ENCODE measurements around the gene ANGPTL7. TPM values are rescaled to one million over a fixed set of nuclear protein-coding genes. Genes with fewer than 3 reads are reported as not detected.

The ANGPTL7 gene
- total RNA-seq, 4 donors from 2014 or later, result 1.3 TPM; not detected in 3

- Histone ChIP-seq H3K4me3 (no peak overlapping the region), H3K27ac (no peak overlapping the region), H3K9me3 (no peaks in the 10 kb centered on the region), H3K36me3 (peaks cover 0 to 70% (median 0%) of the 10 kb centered on the region in 3 donors), H3K27me3 (no peaks in the 10 kb centered on the region), H3K4me1 (no peaks in the 10 kb centered on the region)
- TF ChIP-seq POLR2A (IDR thresholded peaks at IDR 0.05) (no peak), CTCF (IDR thresholded peaks at IDR 0.05) (no peak)
- DNase-seq, result no peak
These were observed 43.4 kb upstream of the ANGPTL7 start for GRCh38 chr1:11145741-11146140.

GRCh38 chr1:11147197-11147770 lies 41.9 kb upstream of the ANGPTL7 start:
- H3K36me3 ChIP-seq, result peaks cover 0 to 82% (median 0%) of the 10 kb centered on the region in 3 donors

GRCh38 chr1:11150326-11150725 lies 38.8 kb upstream of the ANGPTL7 start:
- no peaks in the 10 kb centered on the region for H3K9me3 ChIP-seq
- no peaks in the 10 kb centered on the region for H3K27me3 ChIP-seq
- no peak overlapping the region for H3K27ac ChIP-seq
- TF ChIP-seq POLR2A (IDR thresholded peaks at IDR 0.05), result no peak
- no peak for TF ChIP-seq CTCF (IDR thresholded peaks at IDR 0.05)
- H3K4me1 ChIP-seq, result no peaks in the 10 kb centered on the region
- H3K36me3 ChIP-seq, result peaks cover 0 to 82% (median 0%) of the 10 kb centered on the region in 3 donors
- no peak overlapping the region for H3K4me3 ChIP-seq
- DNase-seq, result no peak

More at GRCh38 chr1:11147197-11147770, 41.9 kb upstream of the ANGPTL7 start:
- TF ChIP-seq CTCF (IDR thresholded peaks at IDR 0.05), result no peak
- TF ChIP-seq POLR2A (IDR thresholded peaks at IDR 0.05), result no peak
- Histone ChIP-seq H3K4me1 (no peaks in the 10 kb centered on the region), H3K4me3 (no peak overlapping the region), H3K9me3 (no peaks in the 10 kb centered on the region), H3K27ac (no peak overlapping the region), H3K27me3 (no peaks in the 10 kb centered on the region)
- no peak for DNase-seq

- Histone ChIP-seq H3K36me3 (peaks cover 0 to 82% (median 0%) of the 10 kb centered on the region in 3 donors), H3K9me3 (no peaks in the 10 kb centered on the region), H3K27me3 (no peaks in the 10 kb centered on the region), H3K27ac (no peak overlapping the region), H3K4me1 (no peaks in the 10 kb centered on the region), H3K4me3 (no peak overlapping the region)
- TF ChIP-seq POLR2A (IDR thresholded peaks at IDR 0.05), result no peak
- TF ChIP-seq CTCF (IDR thresholded peaks at IDR 0.05), result no peak
- DNase-seq, result no peak
These were observed 38.0 kb upstream of the ANGPTL7 start for GRCh38 chr1:11151114-11151513.

GRCh38 chr1:11151826-11152612 lies 37.1 kb upstream of the ANGPTL7 start:
- peaks cover 0 to 79% (median 0%) of the 10 kb centered on the region in 3 donors for H3K36me3 ChIP-seq
- no peak for DNase-seq
- TF ChIP-seq CTCF (IDR thresholded peaks at IDR 0.05) (no peak), POLR2A (IDR thresholded peaks at IDR 0.05) (no peak)

More at GRCh38 chr1:11151826-11152612, 37.1 kb upstream of the ANGPTL7 start:
- Histone ChIP-seq H3K4me1 (no peaks in the 10 kb centered on the region), H3K27ac (no peak overlapping the region), H3K9me3 (no peaks in the 10 kb centered on the region), H3K27me3 (no peaks in the 10 kb centered on the region), H3K4me3 (no peak overlapping the region)

Data from Peyer's patch (tissue), 4 donors.